Esophagus squamous epithelium (tissue), 5 donors: ENCODE results near the gene P2RY13. TPM values are rescaled to one million over a fixed set of nuclear protein-coding genes. Genes with fewer than 3 reads are reported as not detected.

Experiments used
- DNase-seq: peaks from one replicate; lab custom pipeline; 2025; lab: John Stamatoyannopoulos, UW
- H3K27ac ChIP-seq, 4 donors: fragments of 200-600 bp; sonication (generic); one replicate each; pipeline ENCODE4 v1.5.1; 2016 to 2019; ENCODE audit warnings: mild to moderate bottlenecking in 1 of 4
- H3K27me3 ChIP-seq, 4 donors: fragments of 200-600 bp; sonication (generic); 1 replicate in 3 of 4; 2 replicates in 1 of 4; pipeline versions ENCODE4 v1.5.1 to v1.6.0; 2017 to 2021; ENCODE audit warnings: antibody characterized with exemption in 1 of 4
- H3K36me3 ChIP-seq, 3 donors: fragments of 200-600 bp; sonication (generic); one replicate each; pipeline ENCODE4 v1.5.1; 2016 to 2019
- H3K4me1 ChIP-seq, 3 donors: fragments of 200-600 bp; sonication (generic); one replicate each; pipeline ENCODE4 v1.5.1; 2017 to 2019
- H3K4me3 ChIP-seq, 4 donors: fragments of 200-600 bp; sonication (generic); 1 replicate in 3 of 4; 2 replicates in 1 of 4; pipeline ENCODE4 v1.5.1; 2016 to 2019; ENCODE audit warnings: mild to moderate bottlenecking in 2 of 4, moderate library complexity in 1 of 4
- H3K9me3 ChIP-seq, 3 donors: fragments of 200-600 bp; sonication (generic); one replicate each; pipeline ENCODE4 v1.5.1; 2016 to 2019
- CTCF ChIP-seq, 6 experiments: fragments of 450-650 bp in 4 of 6; fragments of 200-600 bp in 2 of 6; sonication (generic) in 2 of 6; IDR thresholded peaks; one replicate each; pipeline ENCODE4 v1.5.1; 2016 to 2019; ENCODE audit warnings: antibody characterized with exemption in 6 of 6, mild to moderate bottlenecking in 4 of 6, moderate library complexity in 4 of 6
- POLR2A ChIP-seq, 4 donors: fragments of 450-650 bp; IDR thresholded peaks; one replicate each; pipeline ENCODE4 v1.6.1; 2017; ENCODE audit warnings: antibody characterized with exemption in 4 of 4, mild to moderate bottlenecking in 4 of 4, moderate library complexity in 3 of 4
- WGBS, 2 donors: methylation state at CpG; one replicate each; pipeline ENCODE4 v1.1.5; 2018; 5-methylcytosine and 5-hydroxymethylcytosine counted together
- intact Hi-C: fragments of 100-400 bp; cut with DNase I; formaldehyde crosslinking; loops from one replicate; pipeline ENCODE4 v1.15.0; 2022
- total RNA-seq, 4 donors: library from RNA; depleted of rRNA; stranded (reverse); fragments of >200 nt; gene quantifications; one replicate each; pipeline ENCODE4 v1.1.0, GENCODE V29; 2016
- donor health status: DM: yes; HTN: yes; CAD: no.

P2RY13 gene
- total RNA-seq, 4 donors from 2014 or later, result 0.18 to 3.1 (median 1.2) TPM; not detected in 1

- Histone ChIP-seq H3K4me3 (peak overlapping the region; percentile 37 to 56 (median 52)), H3K27me3 (no peaks in the 10 kb centered on the region), H3K4me1 (peaks cover 13 to 78% (median 16%) of the 10 kb centered on the region in 3 donors), H3K27ac (peak overlapping the region; percentile 22 to 92 (median 87)), H3K36me3 (peaks cover 0 to 6% (median 0%) of the 10 kb centered on the region in 3 donors), H3K9me3 (no peaks in the 10 kb centered on the region)
- WGBS, 2 donors, result 63 to 86% methylated on average over 2 of the region's 2 CpGs
- TF ChIP-seq POLR2A (IDR thresholded peaks at IDR 0.05) (no peak), CTCF (IDR thresholded peaks at IDR 0.05) (no peak)
- DNase-seq, result no peak
- intact Hi-C loops, result no loop called here
These were observed 15.2 kb downstream of the P2RY13 start for GRCh38 chr3:151314137-151314536.

DNA sequence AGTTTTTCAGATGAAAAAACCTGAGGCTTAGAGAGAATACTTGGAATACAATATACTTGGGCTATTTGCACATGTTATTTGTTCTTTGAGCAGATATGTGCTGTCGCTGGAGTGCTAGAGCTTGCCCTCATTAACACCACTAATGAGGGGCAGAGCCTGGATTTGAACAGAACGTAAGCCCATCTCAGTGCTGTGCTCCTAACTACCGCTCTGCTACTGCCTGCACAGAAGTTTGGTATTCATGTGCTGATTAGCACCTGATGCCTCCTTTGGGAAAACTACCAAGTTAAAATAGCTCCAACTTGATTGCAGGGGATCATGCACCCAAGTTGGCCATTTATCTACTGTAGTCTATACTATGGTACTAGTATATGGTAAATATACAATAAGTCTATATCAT is 16.4 kb downstream of the P2RY13 start:
- no peaks in the 10 kb centered on the region for H3K27me3 ChIP-seq
- H3K36me3 ChIP-seq, result peaks cover 0 to 6% (median 0%) of the 10 kb centered on the region in 3 donors
- WGBS, 2 donors, result 81 to 87% methylated on average over 3 of the region's 3 CpGs
- H3K9me3 ChIP-seq, result no peaks in the 10 kb centered on the region
- TF ChIP-seq CTCF (IDR thresholded peaks at IDR 0.05) (no peak), POLR2A (IDR thresholded peaks at IDR 0.05) (no peak)
- peak overlapping the region in 1 of 4 donors; percentile 2 for H3K4me3 ChIP-seq
- intact Hi-C loops, result no loop called here
- H3K27ac ChIP-seq, result no peak overlapping the region
- peaks cover 6 to 76% (median 8%) of the 10 kb centered on the region in 3 donors for H3K4me1 ChIP-seq
- no peak for DNase-seq

- H3K36me3 ChIP-seq, result peaks cover 0 to 6% (median 0%) of the 10 kb centered on the region in 3 donors
- TF ChIP-seq CTCF (IDR thresholded peaks at IDR 0.05) (no peak), POLR2A (IDR thresholded peaks at IDR 0.05) (no peak)
- H3K27ac ChIP-seq, result no peak overlapping the region
- H3K27me3 ChIP-seq, result no peaks in the 10 kb centered on the region
- no peak overlapping the region for H3K4me3 ChIP-seq
- no peak for DNase-seq
- WGBS, 2 donors, result 93 to 97% methylated on average over 2 of the region's 2 CpGs
- no peaks in the 10 kb centered on the region for H3K9me3 ChIP-seq
- intact Hi-C loops, result no loop called here
- H3K4me1 ChIP-seq, result peaks cover 20 to 91% (median 25%) of the 10 kb centered on the region in 3 donors
These were observed 19.8 kb downstream of the P2RY13 start for GRCh38 chr3:151309566-151309965.

GRCh38 chr3:151307583-151308488 is 21.5 kb downstream of the P2RY13 start:
- Histone ChIP-seq H3K4me3 (no peak overlapping the region), H3K27me3 (no peaks in the 10 kb centered on the region), H3K9me3 (no peaks in the 10 kb centered on the region), H3K36me3 (peaks cover 0 to 6% (median 0%) of the 10 kb centered on the region in 3 donors), H3K27ac (peak overlapping the region; percentile 43 to 85 (median 74)), H3K4me1 (peaks cover 18 to 91% (median 26%) of the 10 kb centered on the region in 3 donors)
- DNase-seq, result no peak
- TF ChIP-seq CTCF (IDR thresholded peaks at IDR 0.05), result no peak
- TF ChIP-seq POLR2A (IDR thresholded peaks at IDR 0.05), result no peak
- intact Hi-C loops, result no loop called here
- WGBS, 2 donors, result 75 to 76% methylated on average over 1 of the region's 1 CpG

- H3K9me3 ChIP-seq, result no peaks in the 10 kb centered on the region
- H3K27me3 ChIP-seq, result no peaks in the 10 kb centered on the region
- TF ChIP-seq CTCF (IDR thresholded peaks at IDR 0.05), result no peak
- TF ChIP-seq POLR2A (IDR thresholded peaks at IDR 0.05), result no peak
- no peak for DNase-seq
- H3K4me1 ChIP-seq, result peaks cover 18 to 91% (median 26%) of the 10 kb centered on the region in 3 donors
- H3K4me3 ChIP-seq, result no peak overlapping the region
- H3K27ac ChIP-seq, result peak overlapping the region; percentile 66 to 85 (median 83)
- intact Hi-C loops, result no loop called here
- peaks cover 0 to 6% (median 0%) of the 10 kb centered on the region in 3 donors for H3K36me3 ChIP-seq
These were observed 22.2 kb downstream of the P2RY13 start for GRCh38 chr3:151307131-151307530.
